HCT116 (cell line): Measurements from ENCODE around the gene KANK2. TPM values are rescaled to one million over a fixed set of nuclear protein-coding genes. Genes with fewer than 3 reads are reported as not detected.

Experiments used
- ATAC-seq: fragments of 200-7000 bp; cut with Tn5 transposase; 2 replicates; pipeline ENCODE4 v1.9.1; 2020; ENCODE audit warnings: mild to moderate bottlenecking, moderate library complexity
- BruUV-seq: library from RNA; stranded (reverse); fragments of 400-500 nt; replicated peaks from 2 replicates; lab custom pipeline; 2021; lab: Mats Ljungman, UMichigan
- CTCF ChIA-PET: fragments of 300-600 bp; sonication (Branson Sonifier 250); formaldehyde crosslinking; loops from one replicate; lab custom pipeline; 2021; ENCODE audit warnings: antibody characterized with exemption; lab: Charles Lee
- POLR2A ChIA-PET: fragments of 300-600, 350-600 bp; sonication (Branson Sonifier 250); formaldehyde crosslinking; loops from one replicate; lab custom pipeline; 2021; ENCODE audit warnings: antibody characterized with exemption; lab: Charles Lee
- RAD21 ChIA-PET, 2 experiments: fragments of 300-600 bp; sonication (Branson Sonifier 250); formaldehyde crosslinking; loops; one replicate each; lab custom pipeline; 2023; ENCODE audit warnings: low total read pairs in 2 of 2; ENCODE audit not compliant: uncharacterized antibody in 2 of 2, unreplicated experiment in 2 of 2, low non-redundant PET in 1 of 2; lab: Charles Lee
- DNase-seq: peaks from one replicate; pipeline ENCODE4 v3.0.0-alpha.2; 2010; ENCODE audit warnings: low read depth, low spot score
- H2AFZ ChIP-seq: fragments of 200-600 bp; shearing (Covaris generic), sonication (generic); 2 replicates; pipeline ENCODE4 v1.6.1; 2017; ENCODE audit warnings: low read depth, mixed run types, mixed read lengths, antibody characterized with exemption, low read length; ENCODE audit not compliant: poor library complexity, severe bottlenecking
- H3K27ac ChIP-seq: 2 replicates; pipeline ENCODE4 v1.5.1; 2012; ENCODE audit warnings: low read depth, low read length
- H3K27me3 ChIP-seq: fragments of 200-600 bp; sonication (generic); 2 replicates; pipeline ENCODE4 v1.6.1; 2016; ENCODE audit warnings: mixed run types, low read length, mixed read lengths; ENCODE audit not compliant: insufficient read depth
- H3K36me3 ChIP-seq, 2 experiments: fragments of 200-500 bp in 1 of 2; fragments of 200-600 bp in 1 of 2; sonication (Bioruptor generic) in 1 of 2; sonication (generic) in 1 of 2; 2 replicates each; pipeline versions ENCODE4 v1.5.1 to v1.6.1; 2014 to 2016; ENCODE audit warnings: low read length in 2 of 2, inconsistent platforms in 1 of 2, mixed read lengths in 1 of 2, mixed run types in 1 of 2; ENCODE audit not compliant: insufficient read depth in 2 of 2, control insufficient read depth in 1 of 2
- H3K4me1 ChIP-seq, 2 experiments: fragments of 200-600 bp in 1 of 2; sonication (generic) in 1 of 2; 2 replicates each; pipeline versions ENCODE4 v1.5.1 to v1.6.1; 2012 to 2017; ENCODE audit warnings: low read length in 2 of 2, inconsistent platforms in 1 of 2, mild to moderate bottlenecking in 1 of 2, mixed read lengths in 1 of 2, mixed run types in 1 of 2, moderate library complexity in 1 of 2; ENCODE audit not compliant: insufficient read depth in 2 of 2, control insufficient read depth in 1 of 2
- H3K4me2 ChIP-seq: fragments of 200-600 bp; sonication (generic); 2 replicates; pipeline ENCODE4 v1.6.1; 2017; ENCODE audit warnings: mixed run types, low read length, mixed read lengths
- H3K4me3 ChIP-seq, 2 experiments: fragments of 200-600 bp in 1 of 2; sonication (generic) in 1 of 2; replicated peaks in 1 of 2; 2 replicates each; pipeline ENCODE4 v1.5.1; 2011 to 2016; ENCODE audit warnings: low read length in 2 of 2, control low read depth in 1 of 2, low read depth in 1 of 2, mild to moderate bottlenecking in 1 of 2, mixed read lengths in 1 of 2, mixed run types in 1 of 2
- H3K79me2 ChIP-seq: fragments of 200-600 bp; sonication (generic); 2 replicates; pipeline ENCODE4 v1.6.1; 2017; ENCODE audit warnings: mild to moderate bottlenecking, mixed run types, low read length, moderate library complexity, mixed read lengths; ENCODE audit not compliant: insufficient read depth
- H3K9ac ChIP-seq: fragments of 200-600 bp; sonication (generic); 2 replicates; pipeline ENCODE4 v1.6.1; 2016; ENCODE audit warnings: low read length, mixed read lengths
- H3K9me2 ChIP-seq: fragments of 200-600 bp; sonication (generic), shearing (Covaris generic); 2 replicates; pipeline ENCODE4 v1.6.1; 2017; ENCODE audit warnings: mixed run types, mild to moderate bottlenecking, moderate library complexity; ENCODE audit not compliant: insufficient read depth
- H3K9me3 ChIP-seq, 2 experiments: fragments of 200-500 bp in 1 of 2; fragments of 200-600 bp in 1 of 2; sonication (Bioruptor generic) in 1 of 2; sonication (generic) in 1 of 2; 2 replicates each; pipeline ENCODE4 v1.6.1; 2014 to 2017; ENCODE audit warnings: low read length in 2 of 2, mixed read lengths in 2 of 2, inconsistent platforms in 1 of 2, low read depth in 1 of 2, mild to moderate bottlenecking in 1 of 2, mixed run types in 1 of 2, moderate library complexity in 1 of 2; ENCODE audit not compliant: control insufficient read depth in 1 of 2, insufficient read depth in 1 of 2
- H4K20me1 ChIP-seq: fragments of 200-600 bp; sonication (generic), shearing (Covaris generic); 2 replicates; pipeline ENCODE4 v1.6.1; 2017; ENCODE audit warnings: mixed run types, mild to moderate bottlenecking, moderate library complexity; ENCODE audit not compliant: insufficient read depth
- CBX3 ChIP-seq: IDR thresholded peaks from 2 replicates; pipeline ENCODE4 v1.6.1; 2012; ENCODE audit warnings: low read depth
- CEBPB ChIP-seq: IDR thresholded peaks from 2 replicates; pipeline ENCODE4 v1.6.1; 2012; ENCODE audit warnings: low read depth
- CTCF ChIP-seq, 3 experiments: fragments of 200-600 bp in 1 of 3; sonication (generic) in 1 of 3; IDR thresholded peaks in 2 of 3; conservative IDR thresholded peaks in 1 of 3; 2 replicates each; pipeline ENCODE4 v1.5.1; 2012 to 2017; ENCODE audit warnings: low read depth in 2 of 3, low read length in 2 of 3, antibody characterized with exemption in 1 of 3, borderline replicate concordance in 1 of 3, control low read depth in 1 of 3, mild to moderate bottlenecking in 1 of 3, mixed read lengths in 1 of 3, mixed run types in 1 of 3, moderate library complexity in 1 of 3; ENCODE audit not compliant: insufficient read depth in 1 of 3
- FOSL1 ChIP-seq: IDR thresholded peaks from 2 replicates; pipeline ENCODE4 v1.6.1; 2012; ENCODE audit warnings: low read depth
- JUND ChIP-seq: IDR thresholded peaks from 2 replicates; pipeline ENCODE4 v1.6.1; 2012
- POLR2AphosphoS5 ChIP-seq: IDR thresholded peaks from 2 replicates; pipeline ENCODE4 v1.6.1; 2011; ENCODE audit warnings: mild to moderate bottlenecking, low read depth, low read length, moderate library complexity
- RAD21 ChIP-seq: IDR thresholded peaks from 2 replicates; pipeline ENCODE4 v1.6.1; 2012; ENCODE audit warnings: low read depth, mild to moderate bottlenecking
- REST ChIP-seq: IDR thresholded peaks from 2 replicates; pipeline ENCODE4 v1.6.1; 2012; ENCODE audit warnings: low read depth
- SIN3A ChIP-seq: IDR thresholded peaks from 2 replicates; pipeline ENCODE4 v1.6.1; 2012; ENCODE audit warnings: low read depth
- SRF ChIP-seq: IDR thresholded peaks from 2 replicates; pipeline ENCODE4 v1.6.1; 2012; ENCODE audit warnings: low read depth
- TCF7L2 ChIP-seq: IDR thresholded peaks from 2 replicates; pipeline ENCODE4 v1.7.0; 2011; ENCODE audit warnings: borderline replicate concordance, inconsistent platforms; ENCODE audit not compliant: insufficient read depth, insufficient read length; ENCODE audit errors: extremely low read depth
- YY1 ChIP-seq: IDR thresholded peaks from 2 replicates; pipeline ENCODE4 v1.6.1; 2011; ENCODE audit warnings: low read length, low read depth, moderate library complexity, mild to moderate bottlenecking; ENCODE audit not compliant: insufficient replicate concordance; ENCODE audit errors: extremely low read depth
- intact Hi-C: fragments of 100-400 bp; cut with micrococcal nuclease; formaldehyde crosslinking; loops from 2 replicates; pipeline ENCODE4 v1.10.0; 2022
- total RNA-seq: library from RNA; stranded (reverse); gene quantifications from one replicate; pipeline ENCODE4 v1.2.1, GENCODE V29; 2021; ENCODE audit not compliant: unreplicated experiment
- TF ChIP-seq, protein P1 (sequence below): IDR thresholded peaks from 2 replicates; pipeline ENCODE4 v1.6.1; 2012
- TF ChIP-seq, protein P2 (sequence below): IDR thresholded peaks from 2 replicates; pipeline ENCODE4 v1.6.1; 2012

KANK2 gene
- total RNA-seq, 1 experiment from 2014 or later = 43.6 TPM

GRCh38 chr19:11190501-11190900 lies 6.8 kb downstream of the KANK2 start:
- no peaks in the 10 kb centered on the region for H3K9me2 ChIP-seq
- H3K36me3 ChIP-seq = peaks cover 0 to 8% of the 10 kb centered on the region in 2 experiments; a peak in 1 of 4 replicates
- H3K4me3 ChIP-seq = no peak overlapping the region
- RAD21 ChIA-PET = no interaction called here
- intact Hi-C loops = no loop called here
- no peak overlapping the region for H3K4me2 ChIP-seq
- CTCF ChIA-PET = no interaction called here
- 0 out of 2 replicates have a peak, but pooled peaks cover under 1% of the 10 kb centered on the region for H3K79me2 ChIP-seq
- TF ChIP-seq RAD21 = no peak
- TF ChIP-seq, protein P1, sequence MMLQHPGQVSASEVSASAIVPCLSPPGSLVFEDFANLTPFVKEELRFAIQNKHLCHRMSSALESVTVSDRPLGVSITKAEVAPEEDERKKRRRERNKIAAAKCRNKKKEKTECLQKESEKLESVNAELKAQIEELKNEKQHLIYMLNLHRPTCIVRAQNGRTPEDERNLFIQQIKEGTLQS = no peak
- no peak overlapping the region for H2AFZ ChIP-seq
- POLR2A ChIA-PET = no interaction called here
- no peaks in the 10 kb centered on the region for H4K20me1 ChIP-seq
- H3K27me3 ChIP-seq = no peaks in the 10 kb centered on the region
- no TSS peak for BruUV-seq
- ATAC-seq (no peak), DNase-seq (no peak)
- H3K27ac ChIP-seq = no peak overlapping the region
- H3K9me3 ChIP-seq = no peaks in the 10 kb centered on the region
- no peak overlapping the region for H3K9ac ChIP-seq
- H3K4me1 ChIP-seq = peaks cover 13% of the 10 kb centered on the region in 2 experiments; a peak in 3 of 4 replicates

- no peaks in the 10 kb centered on the region for H4K20me1 ChIP-seq
- no peaks in the 10 kb centered on the region for H3K27me3 ChIP-seq
- H3K9me3 ChIP-seq = no peaks in the 10 kb centered on the region
- no peak overlapping the region for H2AFZ ChIP-seq
- H3K4me1 ChIP-seq = peaks cover 13% of the 10 kb centered on the region in 2 experiments; a peak in 3 of 4 replicates
- peaks cover 0 to 8% of the 10 kb centered on the region in 2 experiments; a peak in 1 of 4 replicates for H3K36me3 ChIP-seq
- H3K9ac ChIP-seq = no peak overlapping the region
- H3K27ac ChIP-seq = no peak overlapping the region
- no peak for DNase-seq
- H3K4me3 ChIP-seq = no peak overlapping the region
- H3K4me2 ChIP-seq = no peak overlapping the region
- TF ChIP-seq, protein P2, sequence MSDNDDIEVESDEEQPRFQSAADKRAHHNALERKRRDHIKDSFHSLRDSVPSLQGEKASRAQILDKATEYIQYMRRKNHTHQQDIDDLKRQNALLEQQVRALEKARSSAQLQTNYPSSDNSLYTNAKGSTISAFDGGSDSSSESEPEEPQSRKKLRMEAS = no peak
- no peak for TF ChIP-seq REST
- TF ChIP-seq RAD21 = no peak
- TF ChIP-seq, protein P1 = no peak
- TF ChIP-seq FOSL1 = no peak
- TF ChIP-seq CTCF (IDR thresholded peaks at IDR 0.05 in 2 of 3, conservative IDR thresholded peaks at IDR 0.05 in 1 of 3; ENCODE audit: borderline replicate concordance in 1 of 3, insufficient read depth in 1 of 3, low read depth in 2 of 3, low read length in 2 of 3) = no peak
- TF ChIP-seq SRF = no peak
- TF ChIP-seq TCF7L2 = no peak
- TF ChIP-seq CEBPB = no peak
- TF ChIP-seq SIN3A = no peak
- TF ChIP-seq CBX3 = no peak
- TF ChIP-seq JUND = no peak
- no peak for TF ChIP-seq POLR2AphosphoS5
- TF ChIP-seq YY1 = no peak
- intact Hi-C loops = no loop called here
- ChIA-PET POLR2A (no interaction called here), CTCF (no interaction called here), RAD21 (no interaction called here)
- no TSS peak for BruUV-seq
- no peaks in the 10 kb centered on the region for H3K9me2 ChIP-seq
- no peak for ATAC-seq
- no peaks in the 10 kb centered on the region for H3K79me2 ChIP-seq
Observed at GRCh38 chr19:11187441-11187840, 9.9 kb downstream of the KANK2 start.
